Cardiac muscle cell (in vitro differentiated cells and primary cell): ENCODE results near the gene WDR82. TPM values are rescaled to one million over a fixed set of nuclear protein-coding genes. Genes with fewer than 3 reads are reported as not detected.
A peak's percentile ranks its signal among the peaks of the same experiment; 100 is the strongest.

Experiments
- DNase-seq, 2 donors: peaks; one replicate each; pipeline versions ENCODE4 v3.0.0 to v3.0.0-alpha.2; 2010 to 2017; ENCODE audit warnings: low read depth in 1 of 2, low spot score in 1 of 2
- H3K27ac ChIP-seq: fragments of 200-600 bp; sonication (generic); 2 replicates; pipeline ENCODE4 v1.5.1; 2016
- H3K27me3 ChIP-seq: fragments of 200-600 bp; sonication (generic); 2 replicates; pipeline ENCODE4 v1.6.0; 2016; ENCODE audit warnings: control low read depth
- H3K36me3 ChIP-seq: fragments of 200-600 bp; sonication (generic); 2 replicates; pipeline ENCODE4 v1.5.1; 2016; ENCODE audit warnings: control low read depth
- H3K4me1 ChIP-seq: fragments of 200-600 bp; sonication (generic); 2 replicates; pipeline ENCODE4 v1.8.1; 2017; ENCODE audit warnings: low read depth, mild to moderate bottlenecking, mixed run types
- H3K4me3 ChIP-seq: fragments of 200-600 bp; sonication (generic); 2 replicates; pipeline ENCODE4 v1.5.1; 2016; ENCODE audit warnings: mild to moderate bottlenecking
- H3K9me3 ChIP-seq: fragments of 200-600 bp; sonication (generic); 2 replicates; pipeline ENCODE4 v1.5.1; 2017; ENCODE audit warnings: low read depth, mild to moderate bottlenecking, control low read depth
- CTCF ChIP-seq: IDR thresholded peaks from 2 replicates; pipeline ENCODE4 v1.5.1; 2012; ENCODE audit warnings: low read depth, mild to moderate bottlenecking, low read length
- polyA plus RNA-seq: library from polyadenylated mRNA; unstranded; fragments of >200 nt; fragmentation: Nextera tagmentation; extraction: Ambion mirVana; gene quantifications from 2 replicates; pipeline ENCODE4 v1.2.1, GENCODE V29; 2016
- total RNA-seq: library from RNA; depleted of rRNA; stranded (reverse); fragments of >200 nt; gene quantifications from 2 replicates; pipeline ENCODE4 v1.2.3, GENCODE V29; 2016

WDR82 gene
- total and polyA plus RNA-seq, 2 experiments from 2014 or later: 30.7 to 35.4 TPM

- no peaks in the 10 kb centered on the region for H3K9me3 ChIP-seq
- peak overlapping the region; percentile 79 for H3K27ac ChIP-seq
- peaks cover 14% of the 10 kb centered on the region for H3K4me1 ChIP-seq
- peaks cover 7% of the 10 kb centered on the region for H3K27me3 ChIP-seq
- peak in 1 of 2 donors; percentile 44 for DNase-seq
- no peaks in the 10 kb centered on the region for H3K36me3 ChIP-seq
- no peak for TF ChIP-seq CTCF
- no peak overlapping the region for H3K4me3 ChIP-seq
Measured at GRCh38 chr3:52323526-52324295, 45.3 kb upstream of the WDR82 start.

- no peak for TF ChIP-seq CTCF
- no peaks in the 10 kb centered on the region for H3K9me3 ChIP-seq
- no peak overlapping the region for H3K27ac ChIP-seq
- no peak for DNase-seq
- no peaks in the 10 kb centered on the region for H3K36me3 ChIP-seq
- no peak overlapping the region for H3K4me3 ChIP-seq
- peaks cover 14% of the 10 kb centered on the region for H3K4me1 ChIP-seq
- H3K27me3 ChIP-seq: peaks cover 12% of the 10 kb centered on the region
Measured at GRCh38 chr3:52322466-52322865, 44.0 kb upstream of the WDR82 start.

GRCh38 chr3:52321481-52321880 lies 43.0 kb upstream of the WDR82 start:
- no peak for TF ChIP-seq CTCF
- H3K4me1 ChIP-seq: peaks cover 14% of the 10 kb centered on the region
- no peak for DNase-seq
- H3K27ac ChIP-seq: no peak overlapping the region
- no peaks in the 10 kb centered on the region for H3K9me3 ChIP-seq
- H3K4me3 ChIP-seq: no peak overlapping the region
- no peaks in the 10 kb centered on the region for H3K36me3 ChIP-seq
- H3K27me3 ChIP-seq: peaks cover 12% of the 10 kb centered on the region

GRCh38 chr3:52319921-52320595 lies 41.6 kb upstream of the WDR82 start:
- H3K9me3 ChIP-seq: no peaks in the 10 kb centered on the region
- peaks cover 14% of the 10 kb centered on the region for H3K4me1 ChIP-seq
- TF ChIP-seq CTCF: no peak
- peaks cover 12% of the 10 kb centered on the region for H3K27me3 ChIP-seq
- H3K27ac ChIP-seq: no peak overlapping the region
- H3K36me3 ChIP-seq: no peaks in the 10 kb centered on the region
- no peak overlapping the region for H3K4me3 ChIP-seq
- no peak for DNase-seq

- no peaks in the 10 kb centered on the region for H3K36me3 ChIP-seq
- H3K4me1 ChIP-seq: no peaks in the 10 kb centered on the region
- DNase-seq: no peak
- H3K9me3 ChIP-seq: no peaks in the 10 kb centered on the region
- H3K27me3 ChIP-seq: peaks cover 12% of the 10 kb centered on the region
- H3K27ac ChIP-seq: no peak overlapping the region
- no peak overlapping the region for H3K4me3 ChIP-seq
- TF ChIP-seq CTCF: no peak
Measured at GRCh38 chr3:52318186-52318816, 39.9 kb upstream of the WDR82 start.
